SH-SY5Y (cell line): ENCODE measurements around the gene DAAM1.

ENCODE experiments used
- GATA2 ChIP-seq: IDR thresholded peaks from 2 replicates; pipeline ENCODE4 v1.6.1; 2011; ENCODE audit warnings: mild to moderate bottlenecking, low read depth, low read length
- GATA3 ChIP-seq: IDR thresholded peaks from 2 replicates; pipeline ENCODE4 v1.6.1; 2011; ENCODE audit warnings: low read depth, mild to moderate bottlenecking, low read length, moderate library complexity

GRCh38 chr14:59150990-59151389 lies 37.5 kb upstream of the DAAM1 start:
- TF ChIP-seq GATA2: no peak
- TF ChIP-seq GATA3: no peak
